Hematopoietic multipotent progenitor cell treated with erythropoietin and hydrocortisone succinate and interleukin-3 and kit ligand, for 17 days (in vitro differentiated cells): Measurements from ENCODE around the gene BOK.
A peak's percentile ranks its signal among the peaks of the same experiment; 100 is the strongest.

Source experiments
- DNase-seq: peaks from one replicate; pipeline ENCODE4 v3.0.0-alpha.2; 2015; ENCODE audit warnings: low spot score

BOK gene

GRCh38 chr2:241538838-241539615 lies 19.5 kb upstream of the BOK start:
- no peak for DNase-seq

- no peak for DNase-seq
These were observed 18.8 kb upstream of the BOK start for GRCh38 chr2:241539616-241540374.

DNA sequence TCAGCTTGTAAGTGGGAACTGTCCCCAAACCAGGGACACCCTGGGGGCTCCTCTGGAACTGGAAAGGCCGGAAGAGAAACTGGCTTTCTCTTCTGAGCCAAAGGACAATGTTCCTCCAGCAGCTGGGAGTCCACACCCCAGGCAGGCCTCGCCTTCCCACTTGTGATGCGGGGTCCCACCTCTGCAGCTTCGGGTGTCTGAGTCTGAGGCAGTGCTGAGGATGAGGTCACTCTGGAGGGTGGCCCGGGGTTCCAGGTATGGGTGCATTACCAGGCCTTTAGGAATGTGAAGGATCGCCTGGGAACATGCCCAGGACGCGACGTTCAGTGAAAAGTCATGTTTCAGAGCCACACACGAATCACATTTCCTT lies 18.2 kb upstream of the BOK start:
- no peak for DNase-seq

DNA sequence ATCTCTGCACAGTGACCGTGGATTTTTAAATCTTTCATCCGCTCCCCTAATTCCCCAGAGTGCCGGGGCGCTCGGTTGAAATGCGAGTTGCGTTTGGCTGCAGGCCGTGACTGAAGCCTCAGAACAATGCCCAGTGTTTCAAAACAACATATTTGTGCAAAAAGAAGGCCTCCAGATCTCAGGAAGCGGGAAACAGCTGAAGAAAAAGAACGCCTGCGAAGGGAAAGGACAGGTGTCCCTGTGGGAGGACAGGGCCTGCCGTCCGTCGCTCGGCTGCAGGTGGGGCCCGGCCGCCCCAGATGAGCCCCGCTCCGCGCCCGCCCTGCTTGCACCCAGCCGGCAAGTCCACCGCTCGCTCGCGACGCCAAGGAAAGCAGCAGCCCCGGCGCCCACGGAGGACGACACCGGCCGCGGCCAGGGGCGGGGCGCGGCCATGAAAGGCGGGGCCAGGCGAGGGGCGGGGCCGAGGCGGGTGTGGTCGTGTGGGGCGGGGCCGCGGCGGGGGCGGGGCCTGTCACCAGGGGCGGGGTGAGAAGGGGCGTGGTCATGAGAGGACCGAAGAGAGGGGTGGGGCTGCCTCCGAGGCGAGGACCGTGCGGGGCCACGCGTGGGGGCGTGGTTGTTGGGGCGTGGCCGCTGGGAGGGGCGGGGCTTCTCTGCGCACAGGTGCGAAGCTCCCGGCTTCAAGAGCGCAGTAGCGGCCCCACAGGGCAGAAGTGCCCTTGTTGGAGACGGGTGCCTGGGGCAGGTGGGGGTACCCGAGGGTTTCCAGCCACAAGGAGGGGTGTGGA lies 17.6 kb upstream of the BOK start:
- peak; percentile 74 for DNase-seq

GRCh38 chr2:241541564-241542277 lies 16.8 kb upstream of the BOK start:
- no peak for DNase-seq

- DNase-seq: no peak
These were observed 16.3 kb upstream of the BOK start for GRCh38 chr2:241542278-241542605.

DNA sequence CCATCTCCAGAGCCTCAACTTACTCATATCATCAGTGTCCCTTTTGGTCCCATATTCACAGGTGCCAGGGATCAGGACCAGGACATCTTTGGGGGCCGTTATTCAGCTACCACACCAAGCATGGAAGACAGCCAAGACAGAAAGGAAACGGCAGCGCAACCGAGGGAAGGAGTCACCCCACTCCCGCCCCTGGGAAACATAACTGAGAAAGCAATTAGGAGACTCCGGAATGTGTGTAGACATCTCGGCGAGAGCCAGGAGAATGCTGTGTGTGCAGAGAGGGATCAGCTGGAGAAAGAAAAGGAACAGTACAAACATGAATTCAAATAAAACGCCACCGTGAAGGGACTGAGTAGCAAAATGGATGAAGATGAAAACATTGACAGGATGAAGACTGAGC lies 13.4 kb upstream of the BOK start:
- no peak for DNase-seq

- no peak for DNase-seq
These were observed 12.7 kb upstream of the BOK start for GRCh38 chr2:241545523-241546473.

GRCh38 chr2:241546771-241547498 lies 11.6 kb upstream of the BOK start:
- DNase-seq: no peak

DNA sequence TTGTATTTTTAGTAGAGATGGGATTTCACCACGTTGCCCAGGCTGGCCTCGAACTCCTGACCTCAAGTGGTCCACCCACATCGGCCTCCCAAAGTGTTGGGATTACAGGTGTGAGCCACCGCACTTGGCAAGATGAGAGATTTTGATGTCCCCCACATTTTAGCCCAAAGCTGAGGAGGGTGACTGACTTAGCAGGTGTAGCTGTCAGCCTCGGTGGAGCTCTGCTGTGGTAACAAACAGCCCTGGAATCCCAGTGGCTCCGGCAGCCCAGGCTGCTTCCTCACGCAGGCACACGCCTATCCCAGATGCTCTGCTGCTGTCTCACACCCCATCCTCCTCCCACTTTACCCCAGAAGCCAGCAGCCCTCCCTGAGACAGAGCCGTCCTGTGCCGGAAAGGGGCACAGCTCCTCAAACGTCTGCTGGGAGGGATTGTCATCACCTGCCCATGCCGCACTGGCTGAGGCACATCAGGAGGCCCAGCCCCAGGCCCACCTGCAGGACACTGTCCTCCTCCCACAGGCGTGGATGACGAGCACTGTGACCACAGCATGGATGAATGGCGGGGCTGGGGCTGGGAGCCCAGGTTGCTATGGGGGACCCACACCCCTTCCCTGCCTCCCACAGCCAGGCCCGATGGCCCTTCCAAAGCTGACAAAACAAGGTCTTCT lies 10.6 kb upstream of the BOK start:
- no peak for DNase-seq

DNA sequence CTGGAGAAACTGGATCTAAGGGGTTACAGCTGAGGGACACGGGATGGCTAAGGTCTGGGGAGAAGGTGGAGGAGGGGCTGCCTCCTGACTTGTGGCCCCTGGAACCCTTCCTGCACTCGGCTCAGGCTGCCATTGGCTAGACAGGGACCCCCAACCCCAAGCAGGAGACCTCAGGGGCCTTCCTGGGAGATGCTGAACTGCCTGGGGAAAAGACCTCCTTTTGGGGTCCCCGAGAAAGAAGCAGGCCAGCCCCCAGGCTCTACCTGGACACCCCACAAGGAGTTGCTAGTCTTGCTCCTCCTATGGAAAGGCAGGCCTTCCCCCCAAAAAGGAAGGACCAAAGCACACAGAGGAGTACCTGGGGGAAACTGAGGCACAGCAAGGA lies 10.1 kb upstream of the BOK start:
- no peak for DNase-seq

DNA sequence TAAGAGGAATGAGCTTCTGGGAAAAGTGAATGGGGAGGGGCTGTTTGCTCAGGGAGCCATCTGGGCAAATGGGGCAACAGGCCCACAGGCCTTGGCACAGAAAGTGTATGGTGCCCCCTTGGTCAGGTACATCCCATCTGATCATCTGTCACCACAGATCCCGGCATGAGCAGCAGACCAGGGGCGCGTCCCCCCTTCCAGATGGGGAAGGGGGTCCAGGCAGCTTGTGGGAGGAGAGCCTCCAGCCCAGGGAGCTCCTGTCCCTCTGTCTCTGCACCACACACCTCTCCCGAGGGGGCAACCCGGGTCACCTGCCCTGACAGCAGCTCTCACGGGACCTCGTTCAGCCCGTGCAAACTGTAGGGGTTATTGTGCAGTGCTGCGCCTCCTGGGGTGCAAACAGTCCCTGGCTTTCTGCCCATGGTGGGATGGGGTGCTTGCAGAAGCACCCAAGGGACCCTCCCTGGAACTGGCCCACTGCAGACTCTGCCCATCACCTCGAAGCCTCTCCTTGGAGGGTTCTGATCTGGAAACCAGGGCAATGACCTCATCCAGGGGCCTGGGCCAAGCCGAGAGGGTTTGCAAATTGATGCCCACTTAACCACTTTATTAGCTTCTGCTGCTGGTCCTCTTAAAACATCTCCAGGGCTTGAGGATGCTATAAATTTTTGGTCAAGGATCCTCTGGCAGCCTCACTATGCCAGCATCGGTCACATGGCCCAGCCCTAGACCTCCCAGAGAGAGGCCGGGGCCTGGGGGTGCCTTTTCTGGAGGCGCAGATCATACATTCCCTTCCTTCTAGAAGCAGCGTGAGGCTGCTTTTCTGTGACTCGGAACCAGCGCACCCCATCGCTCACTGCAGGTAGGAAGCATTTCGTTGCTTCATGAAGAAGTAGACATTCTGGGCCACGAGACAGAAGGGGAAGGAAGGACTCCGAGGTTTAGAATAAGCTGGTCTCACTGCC lies 7.6 kb upstream of the BOK start:
- no peak for DNase-seq

- no peak for DNase-seq
These were observed 6.9 kb upstream of the BOK start for GRCh38 chr2:241551599-241551997.

DNA sequence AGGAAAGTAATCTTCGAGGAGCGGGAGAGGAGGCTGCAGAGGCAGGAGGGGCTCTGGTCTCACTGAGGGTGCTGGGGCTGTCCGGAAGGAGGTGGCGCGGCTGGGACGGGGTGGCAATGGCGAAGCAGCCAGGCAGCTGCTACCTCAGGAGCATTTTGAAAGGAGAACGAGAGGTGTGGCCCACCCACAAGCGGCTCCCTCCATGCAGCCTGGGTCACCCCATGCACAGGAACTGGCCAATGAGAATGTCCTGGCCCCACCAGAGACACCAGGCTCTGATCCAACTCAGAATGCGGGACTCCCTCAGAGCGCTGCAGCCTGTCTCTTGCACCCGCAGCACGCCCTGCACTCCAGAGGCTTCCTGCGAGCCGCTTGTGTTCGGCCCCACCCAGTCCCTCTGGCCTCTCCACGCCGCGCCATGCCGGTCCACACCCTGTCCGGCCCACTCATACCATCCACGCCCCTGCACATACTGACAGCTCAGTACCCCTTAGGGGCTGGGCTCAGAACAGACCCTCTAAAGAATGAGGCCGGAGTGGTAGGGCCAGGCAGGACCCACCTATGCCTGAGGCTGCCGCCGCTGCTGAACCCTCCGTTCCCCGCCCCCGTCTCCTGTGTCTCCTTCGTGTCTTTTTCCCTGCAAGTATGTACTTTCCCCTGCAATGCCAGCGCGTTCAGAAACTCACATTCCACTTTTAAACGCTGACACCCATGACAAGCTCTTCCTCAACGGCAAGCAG lies 6.4 kb upstream of the BOK start:
- DNase-seq: no peak

DNA sequence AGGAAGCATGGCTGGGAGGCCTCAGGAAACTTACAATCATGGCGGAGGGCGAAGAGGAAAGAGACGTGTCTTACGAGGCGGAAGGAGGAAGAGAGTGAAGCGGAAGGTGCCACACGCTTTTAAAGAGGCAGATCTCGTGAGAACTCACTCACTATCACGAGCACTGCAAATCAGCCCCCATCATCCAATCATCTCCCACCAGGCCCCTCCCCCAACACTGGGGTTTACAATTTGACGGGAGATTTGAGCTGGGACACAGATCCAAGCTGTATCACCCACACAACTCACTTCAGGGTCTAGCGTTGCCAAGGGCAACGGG lies 5.1 kb upstream of the BOK start:
- DNase-seq: no peak

DNA sequence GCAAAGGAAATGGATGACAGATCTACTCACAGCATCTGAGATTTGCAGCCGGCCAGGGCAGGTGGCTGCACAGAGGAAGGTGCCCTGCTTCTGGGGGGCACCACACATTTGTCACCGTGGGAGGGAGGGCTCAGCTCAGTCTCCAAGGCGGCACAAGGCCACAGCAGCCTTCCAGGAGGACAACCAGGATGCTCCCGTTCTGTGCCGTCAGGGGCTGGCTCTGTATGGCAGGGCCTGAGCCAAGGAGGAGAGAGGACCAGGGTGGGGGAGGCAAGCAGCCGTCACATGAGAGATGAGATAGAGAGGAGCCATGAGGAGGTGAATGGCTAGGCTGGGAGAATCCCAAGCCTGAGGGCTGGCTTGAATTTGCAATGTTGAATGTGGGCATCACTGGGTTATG lies 4.6 kb upstream of the BOK start:
- no peak for DNase-seq

DNA sequence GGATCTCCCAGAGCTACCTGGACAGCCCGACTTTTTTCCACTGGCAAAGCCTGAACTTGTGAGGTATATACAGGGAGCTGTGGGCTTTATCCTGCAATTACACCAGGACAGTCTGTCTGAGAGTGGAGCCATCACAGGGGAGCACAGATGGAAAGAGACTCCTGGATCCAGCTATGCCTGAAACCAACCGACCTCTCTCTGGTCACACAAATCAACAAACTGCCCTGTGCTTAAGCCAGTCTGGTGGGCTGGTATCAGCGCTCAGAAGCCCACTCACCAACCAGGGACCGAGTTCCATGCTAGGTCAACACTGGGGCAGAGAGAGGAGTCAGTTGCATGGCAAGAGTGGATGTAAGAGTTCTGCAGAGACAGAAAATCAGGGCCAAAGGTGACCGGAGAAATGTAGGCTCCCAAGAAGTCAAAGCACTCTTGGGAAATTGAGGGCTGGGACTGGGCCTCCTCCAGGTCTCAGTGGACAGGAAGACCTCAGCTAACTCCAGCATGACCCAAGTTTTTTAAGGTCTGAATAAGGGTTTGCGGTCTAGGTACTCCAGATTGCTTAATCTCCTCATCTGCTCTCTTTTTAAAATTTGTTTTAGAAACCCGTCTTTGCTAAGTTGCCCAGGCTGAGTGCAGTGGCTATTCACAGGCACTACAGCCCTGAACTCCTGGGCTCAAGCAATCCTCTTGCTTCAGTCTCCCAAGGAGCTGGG lies 3.8 kb upstream of the BOK start:
- no peak for DNase-seq

DNA sequence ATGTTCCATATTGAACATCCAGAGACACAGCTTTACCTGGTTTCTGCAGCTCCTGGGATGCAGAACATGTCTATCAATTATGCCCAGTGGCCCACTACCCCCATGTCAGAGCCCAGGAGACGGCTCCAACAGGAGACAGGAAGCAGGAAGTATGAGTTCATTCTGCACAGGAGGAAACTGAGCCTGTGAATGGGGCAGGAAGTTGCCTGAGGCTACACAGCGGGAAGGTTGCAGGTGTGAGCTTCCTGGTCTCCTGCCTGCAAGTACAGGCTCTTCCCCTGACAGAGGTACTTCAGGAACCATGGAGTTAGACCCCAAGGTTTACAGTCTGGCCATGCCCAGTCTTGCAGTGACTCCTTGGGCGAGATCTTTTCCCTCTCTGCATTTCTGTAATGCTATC lies 2.8 kb upstream of the BOK start:
- DNase-seq: no peak
